HCT116 (cell line): ENCODE data around the gene ZNF429.

ENCODE experiments used
- CEBPB ChIP-seq: IDR thresholded peaks from 2 replicates; pipeline ENCODE4 v1.6.1; 2012; ENCODE audit warnings: low read depth
- CTCF ChIP-seq, 3 experiments: fragments of 200-600 bp in 1 of 3; sonication (generic) in 1 of 3; IDR thresholded peaks in 2 of 3; conservative IDR thresholded peaks in 1 of 3; 2 replicates each; pipeline ENCODE4 v1.5.1; 2012 to 2017; ENCODE audit warnings: low read depth in 2 of 3, low read length in 2 of 3, antibody characterized with exemption in 1 of 3, borderline replicate concordance in 1 of 3, control low read depth in 1 of 3, mild to moderate bottlenecking in 1 of 3, mixed read lengths in 1 of 3, mixed run types in 1 of 3, moderate library complexity in 1 of 3; ENCODE audit not compliant: insufficient read depth in 1 of 3
- ELF1 ChIP-seq: IDR thresholded peaks from 2 replicates; pipeline ENCODE4 v1.6.1; 2012; ENCODE audit warnings: low read depth, borderline replicate concordance
- EZH2 ChIP-seq: fragments of 200-600 bp; sonication (generic); IDR thresholded peaks from 2 replicates; pipeline ENCODE4 v1.6.1; 2017; ENCODE audit warnings: antibody characterized with exemption, mixed run types
- EZH2phosphoT487 ChIP-seq: fragments of 200-600 bp; IDR thresholded peaks from 2 replicates; pipeline ENCODE4 v1.6.1; 2018; ENCODE audit warnings: antibody characterized with exemption, borderline replicate concordance
- POLR2A ChIP-seq: IDR thresholded peaks from 2 replicates; pipeline ENCODE4 v1.7.0; 2011; ENCODE audit warnings: borderline replicate concordance; ENCODE audit not compliant: insufficient read depth, insufficient read length; ENCODE audit errors: extremely low read depth
- POLR2AphosphoS5 ChIP-seq: IDR thresholded peaks from 2 replicates; pipeline ENCODE4 v1.6.1; 2011; ENCODE audit warnings: mild to moderate bottlenecking, low read depth, low read length, moderate library complexity
- RAD21 ChIP-seq: IDR thresholded peaks from 2 replicates; pipeline ENCODE4 v1.6.1; 2012; ENCODE audit warnings: low read depth, mild to moderate bottlenecking
- REST ChIP-seq: IDR thresholded peaks from 2 replicates; pipeline ENCODE4 v1.6.1; 2012; ENCODE audit warnings: low read depth
- SIN3A ChIP-seq: IDR thresholded peaks from 2 replicates; pipeline ENCODE4 v1.6.1; 2012; ENCODE audit warnings: low read depth
- SRF ChIP-seq: IDR thresholded peaks from 2 replicates; pipeline ENCODE4 v1.6.1; 2012; ENCODE audit warnings: low read depth
- YY1 ChIP-seq: IDR thresholded peaks from 2 replicates; pipeline ENCODE4 v1.6.1; 2011; ENCODE audit warnings: low read length, low read depth, moderate library complexity, mild to moderate bottlenecking; ENCODE audit not compliant: insufficient replicate concordance; ENCODE audit errors: extremely low read depth
- ZNF274 ChIP-seq: fragments of 200-500 bp; sonication (Bioruptor generic); IDR thresholded peaks from 2 replicates; pipeline ENCODE4 v1.6.1; 2014; ENCODE audit warnings: mild to moderate bottlenecking, low read depth, low read length, inconsistent platforms

DNA sequence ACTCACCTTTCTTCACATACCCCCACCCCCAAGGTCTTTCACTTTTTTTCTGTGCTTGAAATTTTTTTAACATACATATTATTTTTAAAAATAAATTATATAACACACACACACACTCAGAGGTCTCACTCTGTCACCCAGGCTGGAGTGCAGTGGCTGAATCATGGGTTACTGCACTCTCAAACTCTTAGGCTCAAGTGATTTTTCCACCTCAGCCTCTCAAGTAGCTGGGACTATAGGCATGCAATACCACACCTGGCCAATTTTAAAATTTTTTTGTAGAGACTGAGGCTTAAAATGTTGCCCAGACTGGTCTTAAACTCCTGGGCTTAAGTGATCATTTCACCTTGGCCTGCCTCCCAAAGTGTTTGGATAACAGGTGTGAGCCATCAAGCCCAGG is 32.9 kb upstream of the ZNF429 start:
- no peak for TF ChIP-seq POLR2A
- TF ChIP-seq SIN3A = no peak
- no peak for TF ChIP-seq CTCF (IDR thresholded peaks at IDR 0.05 in 2 of 3, conservative IDR thresholded peaks at IDR 0.05 in 1 of 3; ENCODE audit: borderline replicate concordance in 1 of 3, insufficient read depth in 1 of 3, low read depth in 2 of 3, low read length in 2 of 3)
- no peak for TF ChIP-seq EZH2
- TF ChIP-seq SRF = no peak
- TF ChIP-seq YY1 = no peak
- no peak for TF ChIP-seq ZNF274
- TF ChIP-seq CEBPB = no peak
- TF ChIP-seq RAD21 = no peak
- TF ChIP-seq ELF1 = no peak
- no peak for TF ChIP-seq POLR2AphosphoS5
- TF ChIP-seq EZH2phosphoT487 = no peak
- TF ChIP-seq REST = no peak
